NCI-H2107 (cell line): Measurements from ENCODE around the gene GNG5.
"Not testable (repeated sequence)": the region's sequence is repeated elsewhere in the genome, so short reads cannot be mapped to it uniquely, and the experiment has no call there.

ENCODE experiments used
- DNase-seq: peaks from one replicate; lab custom pipeline; 2025; lab: John Stamatoyannopoulos, UW

The GNG5 gene

GRCh38 chr1:84488107-84488506, 18.3 kb downstream of the GNG5 start:
- no peak for DNase-seq

- no peak for DNase-seq
Measured at GRCh38 chr1:84481317-84481716, 25.1 kb downstream of the GNG5 start.

DNA sequence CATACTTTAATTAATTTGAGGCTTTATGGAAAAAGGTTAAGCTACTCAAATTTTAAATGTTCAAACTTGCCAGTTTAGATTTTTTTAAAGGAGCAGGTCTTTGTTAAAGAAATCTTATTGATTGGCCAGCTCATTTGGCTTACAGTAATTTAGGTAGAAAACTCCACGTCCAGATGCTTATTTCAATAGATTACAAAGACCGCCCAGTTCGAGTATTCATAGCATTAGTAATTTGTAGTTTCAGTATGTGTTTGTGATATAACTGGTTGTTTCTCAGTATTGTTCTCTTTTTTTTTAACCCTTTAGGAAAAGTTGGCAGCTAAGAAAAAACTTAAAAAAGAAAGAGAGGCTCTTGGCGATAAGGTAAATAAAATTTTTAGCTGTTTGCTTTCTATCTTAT, 25.7 kb downstream of the GNG5 start:
- DNase-seq: no peak

DNA sequence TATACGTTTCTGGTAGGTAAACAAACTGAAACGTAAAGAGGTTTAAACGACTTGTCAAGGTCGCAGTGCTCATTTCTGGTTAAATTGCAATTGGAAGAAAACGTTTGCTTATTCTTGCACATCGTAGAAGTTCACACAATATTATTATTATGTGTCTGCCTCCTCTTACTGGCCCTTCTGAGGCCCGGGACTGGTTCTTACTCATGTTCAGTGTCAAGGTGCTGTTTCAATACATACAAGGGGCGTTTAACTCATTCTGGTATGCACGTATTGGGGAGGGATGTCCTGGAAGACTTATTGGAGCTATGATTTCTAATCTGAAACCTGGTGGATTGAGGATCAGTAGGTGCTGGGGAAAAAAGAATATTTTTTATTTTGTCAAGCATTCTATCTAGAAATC, 26.4 kb downstream of the GNG5 start:
- no peak for DNase-seq

GRCh38 chr1:84478876-84479868, 27.2 kb downstream of the GNG5 start, which contains the start of gene RPF1:
Gene RPF1, plus strand, starts transcription at chr1:84479266. Its CDS starts 16 bp downstream, at chr1:84479282.
- DNase-seq: peak; percentile 46

- DNase-seq: no peak
Measured at GRCh38 chr1:84476225-84476624, 30.2 kb downstream of the GNG5 start.

- DNase-seq: no peak
Measured at GRCh38 chr1:84467298-84467697, 39.1 kb downstream of the GNG5 start.

- no peak for DNase-seq
Measured at GRCh38 chr1:84462118-84462517, 44.3 kb downstream of the GNG5 start.

- DNase-seq: no peak
Measured at GRCh38 chr1:84452436-84452835, 53.9 kb downstream of the GNG5 start.

GRCh38 chr1:84450910-84451309, 55.5 kb downstream of the GNG5 start:
- DNase-seq: no peak

DNA sequence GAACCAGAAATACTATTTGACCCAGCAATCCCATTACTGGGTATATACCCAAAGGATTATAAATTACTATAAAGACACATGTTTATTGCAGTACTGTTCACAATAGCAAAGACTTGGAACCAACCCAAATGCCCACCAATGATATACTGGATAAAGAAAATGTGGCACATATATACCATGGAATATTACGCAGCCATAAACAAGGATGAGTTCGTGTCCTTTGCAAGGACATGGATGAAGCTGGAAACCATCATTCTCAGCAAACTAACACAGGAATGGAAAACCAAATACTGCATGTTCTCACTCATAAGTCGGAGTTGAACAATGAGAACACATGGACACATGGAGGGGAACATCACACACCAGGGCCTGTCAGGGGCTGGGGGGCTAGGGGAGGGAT, 57.7 kb downstream of the GNG5 start:
- not testable (repeated sequence) for DNase-seq
